Measurements from ENCODE around the gene CD4.

DNA sequence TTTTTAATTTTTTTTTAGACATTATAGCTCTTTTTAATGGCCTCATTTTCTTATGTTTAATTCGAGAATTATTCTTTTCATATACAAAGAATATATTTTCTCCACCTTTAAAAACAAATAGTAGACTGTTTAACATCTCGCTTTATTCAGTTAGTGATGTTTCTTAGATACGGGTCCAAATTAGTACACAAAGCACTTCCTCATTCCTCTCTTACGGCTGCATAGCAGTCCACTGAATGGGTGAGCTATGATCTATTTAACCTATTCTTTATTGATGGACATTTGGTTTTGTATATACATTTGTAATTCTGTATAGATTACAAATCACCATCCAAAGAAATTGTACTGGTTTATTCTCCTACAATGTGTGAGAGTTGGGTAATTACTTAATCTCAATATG lies 24.0 kb downstream of the CD4 start:
- no peak for TF ChIP-seq POLR2A (IDR thresholded peaks at IDR 0.05)
- TF ChIP-seq, protein P1, sequence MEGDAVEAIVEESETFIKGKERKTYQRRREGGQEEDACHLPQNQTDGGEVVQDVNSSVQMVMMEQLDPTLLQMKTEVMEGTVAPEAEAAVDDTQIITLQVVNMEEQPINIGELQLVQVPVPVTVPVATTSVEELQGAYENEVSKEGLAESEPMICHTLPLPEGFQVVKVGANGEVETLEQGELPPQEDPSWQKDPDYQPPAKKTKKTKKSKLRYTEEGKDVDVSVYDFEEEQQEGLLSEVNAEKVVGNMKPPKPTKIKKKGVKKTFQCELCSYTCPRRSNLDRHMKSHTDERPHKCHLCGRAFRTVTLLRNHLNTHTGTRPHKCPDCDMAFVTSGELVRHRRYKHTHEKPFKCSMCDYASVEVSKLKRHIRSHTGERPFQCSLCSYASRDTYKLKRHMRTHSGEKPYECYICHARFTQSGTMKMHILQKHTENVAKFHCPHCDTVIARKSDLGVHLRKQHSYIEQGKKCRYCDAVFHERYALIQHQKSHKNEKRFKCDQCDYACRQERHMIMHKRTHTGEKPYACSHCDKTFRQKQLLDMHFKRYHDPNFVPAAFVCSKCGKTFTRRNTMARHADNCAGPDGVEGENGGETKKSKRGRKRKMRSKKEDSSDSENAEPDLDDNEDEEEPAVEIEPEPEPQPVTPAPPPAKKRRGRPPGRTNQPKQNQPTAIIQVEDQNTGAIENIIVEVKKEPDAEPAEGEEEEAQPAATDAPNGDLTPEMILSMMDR (IDR thresholded peaks at IDR 0.05) = no peak

Data from lower leg skin (tissue), 3 donors.